Smooth muscle cell (in vitro differentiated cells): ENCODE measurements around the gene KRT5. TPM values are rescaled to one million over a fixed set of nuclear protein-coding genes. Genes with fewer than 3 reads are reported as not detected.

ENCODE experiments used
- DNase-seq: peaks from one replicate; lab custom pipeline; 2025; ENCODE audit not compliant: unreplicated experiment; lab: John Stamatoyannopoulos, UW
- H2AFZ ChIP-seq: fragments of 200-600 bp; sonication (generic); 2 replicates; pipeline ENCODE4 v1.6.0; 2016; ENCODE audit warnings: antibody characterized with exemption, low read depth, mild to moderate bottlenecking
- H3F3A ChIP-seq: fragments of 200-600 bp; sonication (generic); 2 replicates; pipeline ENCODE4 v1.6.0; 2017; ENCODE audit warnings: antibody characterized with exemption, low read depth
- H3K27ac ChIP-seq: fragments of 200-600 bp; sonication (generic); 2 replicates; pipeline ENCODE4 v1.5.1; 2016; ENCODE audit warnings: low read depth, mild to moderate bottlenecking
- H3K27me3 ChIP-seq: fragments of 200-600 bp; sonication (generic); 2 replicates; pipeline ENCODE4 v1.6.1; 2016; ENCODE audit warnings: low read depth, mild to moderate bottlenecking
- H3K36me3 ChIP-seq: fragments of 200-600 bp; sonication (generic); 2 replicates; pipeline ENCODE4 v1.5.1; 2016; ENCODE audit warnings: low read depth
- H3K4me1 ChIP-seq: fragments of 200-600 bp; sonication (generic); 2 replicates; pipeline ENCODE4 v1.5.1; 2016; ENCODE audit warnings: low read depth
- H3K4me2 ChIP-seq: fragments of 200-600 bp; sonication (generic); 2 replicates; pipeline ENCODE4 v1.6.0; 2016; ENCODE audit warnings: mild to moderate bottlenecking
- H3K4me3 ChIP-seq: fragments of 200-600 bp; sonication (generic); 2 replicates; pipeline ENCODE4 v1.5.1; 2016; ENCODE audit warnings: mild to moderate bottlenecking
- H3K79me2 ChIP-seq: fragments of 200-600 bp; sonication (generic); 2 replicates; pipeline ENCODE4 v1.6.0; 2016; ENCODE audit warnings: low read depth, mild to moderate bottlenecking
- H3K9ac ChIP-seq: fragments of 200-600 bp; sonication (generic); 2 replicates; pipeline ENCODE4 v1.6.0; 2016; ENCODE audit warnings: low read depth
- H3K9me3 ChIP-seq: fragments of 200-600 bp; sonication (generic); replicated peaks from 2 replicates; pipeline ENCODE4 v1.5.1; 2016; ENCODE audit warnings: low read depth
- H4K20me1 ChIP-seq: fragments of 200-600 bp; sonication (generic); 2 replicates; pipeline ENCODE4 v1.6.0; 2016; ENCODE audit warnings: low read depth
- WGBS: methylation state at CpG from one replicate; pipeline ENCODE4 v1.1.7; 2016; ENCODE audit warnings: low lambda C conversion rate; 5-methylcytosine and 5-hydroxymethylcytosine counted together
- polyA plus RNA-seq: library from polyadenylated mRNA; unstranded; fragments of >200 nt; fragmentation: Nextera tagmentation; extraction: Ambion mirVana; gene quantifications from 2 replicates; pipeline ENCODE4 v1.2.1, GENCODE V29; 2016
- total RNA-seq: library from RNA; depleted of rRNA; stranded (reverse); fragments of >200 nt; gene quantifications from 2 replicates; pipeline ENCODE4 v1.2.3, GENCODE V29; 2014
- TF ChIP-seq, protein P1 (sequence below): fragments of 200-600 bp; sonication (generic); IDR thresholded peaks from 2 replicates; pipeline ENCODE4 v1.5.1; 2017; ENCODE audit warnings: borderline replicate concordance, mild to moderate bottlenecking, antibody characterized with exemption; ENCODE audit not compliant: insufficient read depth, poor library complexity, severe bottlenecking

The KRT5 gene
- total and polyA plus RNA-seq, 2 experiments from 2014 or later, result 67.2 to 209 TPM

DNA sequence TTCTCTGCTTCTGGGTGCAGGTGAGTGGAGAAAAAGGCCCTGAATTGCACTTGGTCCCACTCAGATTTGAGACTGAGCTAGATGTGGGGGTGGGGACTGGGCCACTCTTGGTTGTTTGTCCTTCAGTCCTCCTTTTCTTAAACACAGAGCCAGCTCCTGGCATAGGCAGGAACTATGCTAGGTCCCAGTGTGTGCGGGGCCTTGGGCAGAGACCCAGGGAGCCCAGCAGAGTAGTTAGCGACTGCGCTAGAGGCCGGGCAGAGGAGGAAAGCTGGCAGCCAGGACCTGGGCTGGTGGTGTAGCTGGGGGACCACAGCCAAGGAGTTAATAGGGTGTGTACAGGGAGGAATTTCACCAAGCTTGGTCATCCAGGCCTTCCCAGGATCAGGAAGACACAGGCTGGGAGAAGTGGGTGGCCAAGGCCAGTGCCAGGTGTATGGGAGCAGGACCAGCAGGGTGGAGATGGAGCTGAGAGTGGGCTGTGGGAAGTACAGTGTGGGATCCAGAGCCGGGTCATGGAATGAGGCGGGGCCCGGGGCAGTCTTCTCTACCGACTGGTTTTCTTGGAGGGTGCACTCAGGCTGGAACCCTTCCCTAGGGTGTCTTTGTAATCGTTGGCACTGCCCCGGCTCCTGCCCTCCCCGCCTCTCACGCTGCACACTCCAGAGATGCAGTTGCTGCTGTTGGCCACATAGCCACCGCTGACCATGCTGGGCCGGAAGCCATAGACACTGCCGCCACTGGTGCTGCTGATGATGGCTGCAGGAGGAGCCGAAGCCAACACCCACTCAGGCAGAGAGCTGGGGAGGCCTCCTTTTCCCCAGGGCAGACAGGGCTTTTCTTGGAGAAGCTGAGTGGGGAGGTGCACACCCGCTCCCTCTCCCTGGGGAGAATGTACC, 24.0 kb upstream of the KRT5 start:
- Histone ChIP-seq H3K4me3 (no peak overlapping the region), H3K27me3 (no peaks in the 10 kb centered on the region), H3K36me3 (no peaks in the 10 kb centered on the region), H3K9ac (no peak overlapping the region), H4K20me1 (no peaks in the 10 kb centered on the region), H3K27ac (no peak overlapping the region), H2AFZ (no peak overlapping the region), H3F3A (no peaks in the 10 kb centered on the region), H3K9me3 (no peaks in the 10 kb centered on the region), H3K4me2 (no peak overlapping the region), H3K79me2 (no peaks in the 10 kb centered on the region), H3K4me1 (peaks cover 6% of the 10 kb centered on the region)
- DNase-seq, result no peak
- TF ChIP-seq, protein P1, sequence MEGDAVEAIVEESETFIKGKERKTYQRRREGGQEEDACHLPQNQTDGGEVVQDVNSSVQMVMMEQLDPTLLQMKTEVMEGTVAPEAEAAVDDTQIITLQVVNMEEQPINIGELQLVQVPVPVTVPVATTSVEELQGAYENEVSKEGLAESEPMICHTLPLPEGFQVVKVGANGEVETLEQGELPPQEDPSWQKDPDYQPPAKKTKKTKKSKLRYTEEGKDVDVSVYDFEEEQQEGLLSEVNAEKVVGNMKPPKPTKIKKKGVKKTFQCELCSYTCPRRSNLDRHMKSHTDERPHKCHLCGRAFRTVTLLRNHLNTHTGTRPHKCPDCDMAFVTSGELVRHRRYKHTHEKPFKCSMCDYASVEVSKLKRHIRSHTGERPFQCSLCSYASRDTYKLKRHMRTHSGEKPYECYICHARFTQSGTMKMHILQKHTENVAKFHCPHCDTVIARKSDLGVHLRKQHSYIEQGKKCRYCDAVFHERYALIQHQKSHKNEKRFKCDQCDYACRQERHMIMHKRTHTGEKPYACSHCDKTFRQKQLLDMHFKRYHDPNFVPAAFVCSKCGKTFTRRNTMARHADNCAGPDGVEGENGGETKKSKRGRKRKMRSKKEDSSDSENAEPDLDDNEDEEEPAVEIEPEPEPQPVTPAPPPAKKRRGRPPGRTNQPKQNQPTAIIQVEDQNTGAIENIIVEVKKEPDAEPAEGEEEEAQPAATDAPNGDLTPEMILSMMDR, result no peak
- 94% methylated on average over 17 of the region's 17 CpGs for WGBS

DNA sequence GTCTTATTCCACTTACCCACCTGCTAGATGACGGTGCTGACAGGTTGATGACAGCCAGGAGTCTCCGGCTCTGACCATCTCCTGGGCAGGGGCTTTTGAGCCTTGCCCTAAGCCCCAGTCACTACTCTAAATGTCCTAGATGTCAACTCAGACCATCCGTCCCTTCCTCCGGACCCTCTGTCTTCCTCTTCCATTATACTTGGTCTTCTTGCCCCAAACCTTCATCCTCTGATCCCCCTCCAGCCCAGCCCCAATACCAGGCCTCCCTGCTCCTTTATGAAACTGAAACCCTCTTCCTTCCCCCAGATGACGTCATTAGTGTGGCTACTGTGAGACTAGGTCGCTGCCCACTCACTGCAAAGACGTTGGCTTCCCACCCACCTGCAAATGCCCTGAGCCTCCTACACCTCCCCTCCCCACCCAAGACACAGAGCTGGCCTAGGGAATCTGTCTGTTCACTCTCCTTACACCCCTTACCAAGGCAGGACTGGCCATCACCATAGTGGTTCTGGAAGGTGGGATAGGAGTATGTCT, 22.7 kb upstream of the KRT5 start:
- DNase-seq, result no peak
- no peak overlapping the region for H2AFZ ChIP-seq
- H3K27ac ChIP-seq, result no peak overlapping the region
- TF ChIP-seq, protein P1, result no peak
- H3K9ac ChIP-seq, result no peak overlapping the region
- H3K9me3 ChIP-seq, result no peaks in the 10 kb centered on the region
- no peaks in the 10 kb centered on the region for H4K20me1 ChIP-seq
- H3K36me3 ChIP-seq, result no peaks in the 10 kb centered on the region
- no peak overlapping the region for H3K4me2 ChIP-seq
- peaks cover 5% of the 10 kb centered on the region for H3F3A ChIP-seq
- no peaks in the 10 kb centered on the region for H3K27me3 ChIP-seq
- no peaks in the 10 kb centered on the region for H3K79me2 ChIP-seq
- no peak overlapping the region for H3K4me3 ChIP-seq
- peaks cover 12% of the 10 kb centered on the region for H3K4me1 ChIP-seq
- 75% methylated on average over 7 of the region's 7 CpGs for WGBS

DNA sequence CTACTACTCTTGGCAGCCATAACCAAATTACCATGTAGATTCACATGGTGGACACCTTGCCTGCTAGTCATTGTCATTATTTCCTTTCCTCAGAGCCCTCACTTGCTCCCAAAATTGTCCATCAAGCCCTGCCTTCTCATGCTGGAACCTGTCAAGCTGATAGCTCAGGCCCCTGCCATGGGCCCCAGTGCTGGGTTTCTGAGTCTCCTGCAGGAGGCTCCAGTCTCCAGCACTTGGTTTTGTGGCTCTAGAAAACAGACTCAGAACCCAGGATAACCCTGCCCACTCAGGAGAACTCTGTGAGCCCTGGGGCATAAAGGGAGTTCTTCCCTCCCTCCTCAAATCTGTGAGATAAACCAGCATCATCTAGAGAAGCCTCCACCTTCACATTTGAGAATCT, 22.0 kb upstream of the KRT5 start:
- H3K4me1 ChIP-seq, result peaks cover 12% of the 10 kb centered on the region
- no peak overlapping the region for H3K4me3 ChIP-seq
- H3K36me3 ChIP-seq, result no peaks in the 10 kb centered on the region
- no peak overlapping the region for H2AFZ ChIP-seq
- peaks cover 5% of the 10 kb centered on the region for H3F3A ChIP-seq
- no peaks in the 10 kb centered on the region for H3K27me3 ChIP-seq
- DNase-seq, result no peak
- H3K4me2 ChIP-seq, result no peak overlapping the region
- TF ChIP-seq, protein P1, result no peak
- H3K27ac ChIP-seq, result no peak overlapping the region
- H3K9me3 ChIP-seq, result no peaks in the 10 kb centered on the region
- H4K20me1 ChIP-seq, result no peaks in the 10 kb centered on the region
- no peak overlapping the region for H3K9ac ChIP-seq
- H3K79me2 ChIP-seq, result no peaks in the 10 kb centered on the region
